Activated CD4-positive, alpha-beta T cell treated with anti-CD3 and anti-CD28 coated beads, Interleukin-2, amount 50 U/mL, for 24 hours (primary cell): ENCODE results near the gene SLC25A39.

Experiments used
- DNase-seq, 2 donors: peaks; one replicate each; pipeline ENCODE4 v3.0.0-alpha.2; 2020; ENCODE audit warnings: low read depth in 1 of 2, low spot score in 1 of 2

Gene SLC25A39

GRCh38 chr17:44280392-44280937, 44.2 kb downstream of the SLC25A39 start:
- no peak for DNase-seq

DNA sequence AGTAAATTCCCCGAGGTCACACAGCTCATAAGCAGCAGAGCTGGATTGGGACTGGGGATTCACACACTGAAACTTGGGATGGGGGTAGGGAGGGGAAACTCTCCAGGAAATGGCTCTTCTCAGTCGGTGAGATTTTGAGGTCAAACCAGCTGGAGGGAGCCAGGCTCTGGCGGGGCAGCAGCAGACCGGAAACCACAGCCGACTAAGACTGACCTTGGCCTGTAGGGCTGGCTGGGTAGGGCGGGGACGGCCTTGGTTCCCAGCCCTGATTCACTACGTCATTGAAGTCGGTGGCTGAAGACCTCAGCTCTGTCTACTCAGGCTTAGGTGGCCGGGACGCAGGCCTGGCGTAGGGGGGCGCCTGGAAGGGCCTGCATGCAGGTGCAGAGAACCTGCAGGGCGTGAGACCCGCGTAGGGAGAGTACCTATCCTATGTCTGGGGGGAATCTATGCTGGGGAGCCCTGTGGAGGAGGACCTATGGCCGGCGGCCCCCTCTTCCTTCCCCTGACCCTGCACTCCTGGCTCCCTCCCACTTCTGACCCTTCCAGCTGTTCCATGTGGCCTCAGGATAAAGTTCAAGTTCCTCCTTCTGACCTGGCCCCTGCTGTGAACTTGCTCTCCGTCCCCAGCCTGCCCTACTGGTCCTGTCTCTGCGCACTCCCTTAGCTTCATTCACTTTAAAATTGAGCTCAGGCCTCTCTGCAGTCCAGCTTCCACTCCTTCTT, 44.8 kb downstream of the SLC25A39 start:
- no peak for DNase-seq

DNA sequence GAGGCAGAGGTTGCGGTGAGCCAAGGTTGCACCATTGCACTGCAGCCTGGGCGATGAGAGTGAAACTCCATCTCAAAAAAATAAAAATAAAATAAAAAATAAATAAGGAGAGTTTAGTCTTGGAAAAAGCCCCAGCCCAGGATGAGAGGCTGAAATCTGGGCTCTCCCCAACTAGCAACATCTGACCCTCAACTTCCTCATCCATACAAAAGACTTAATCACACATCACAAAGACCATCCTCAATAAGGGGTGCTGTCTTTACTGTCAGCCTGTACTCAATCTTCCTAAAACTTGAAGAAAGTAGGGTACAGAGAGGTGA, 45.3 kb downstream of the SLC25A39 start:
- no peak for DNase-seq

DNA sequence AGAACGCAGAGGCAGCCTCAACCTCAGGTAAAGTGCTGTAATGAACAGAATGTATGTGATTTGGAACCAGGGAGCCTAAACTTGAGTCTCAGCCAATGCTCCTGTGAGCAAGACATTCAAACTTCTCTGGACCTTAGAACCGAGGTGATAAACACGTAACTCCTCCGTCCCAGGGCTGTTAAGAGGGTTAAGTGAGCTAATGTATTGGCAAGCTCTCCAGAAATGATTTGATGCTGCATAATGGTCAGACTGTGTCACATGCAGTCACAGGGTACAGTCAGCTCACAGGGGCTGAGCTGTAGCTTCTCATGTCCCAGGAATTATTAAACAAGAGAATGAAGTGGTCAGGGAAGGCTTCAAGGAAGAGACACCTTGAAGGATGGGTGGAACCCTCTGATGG, 46.6 kb downstream of the SLC25A39 start:
- no peak for DNase-seq

- DNase-seq: no peak
Measured at GRCh38 chr17:44273607-44274006, 51.0 kb downstream of the SLC25A39 start.

DNA sequence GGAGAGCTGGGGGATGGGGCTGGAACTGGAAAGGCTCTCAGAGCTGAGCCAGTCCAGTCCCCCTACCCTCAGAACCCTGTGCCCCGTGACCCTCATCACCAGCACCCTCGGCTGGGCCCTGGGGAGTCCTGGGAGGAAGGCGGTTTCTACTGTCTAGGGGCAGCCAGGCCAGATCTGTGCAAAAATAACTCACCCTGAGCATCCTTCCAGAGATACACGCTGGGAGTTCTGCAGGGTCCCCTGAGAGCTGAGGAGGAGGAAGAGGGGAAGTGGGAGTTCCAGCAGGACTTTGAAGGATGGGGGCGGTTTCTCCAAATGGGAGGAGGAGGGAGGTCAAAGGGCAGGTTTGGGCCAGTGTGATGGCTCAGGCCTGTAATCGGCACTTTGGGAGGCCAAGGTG, 51.7 kb downstream of the SLC25A39 start:
- DNase-seq: no peak

DNA sequence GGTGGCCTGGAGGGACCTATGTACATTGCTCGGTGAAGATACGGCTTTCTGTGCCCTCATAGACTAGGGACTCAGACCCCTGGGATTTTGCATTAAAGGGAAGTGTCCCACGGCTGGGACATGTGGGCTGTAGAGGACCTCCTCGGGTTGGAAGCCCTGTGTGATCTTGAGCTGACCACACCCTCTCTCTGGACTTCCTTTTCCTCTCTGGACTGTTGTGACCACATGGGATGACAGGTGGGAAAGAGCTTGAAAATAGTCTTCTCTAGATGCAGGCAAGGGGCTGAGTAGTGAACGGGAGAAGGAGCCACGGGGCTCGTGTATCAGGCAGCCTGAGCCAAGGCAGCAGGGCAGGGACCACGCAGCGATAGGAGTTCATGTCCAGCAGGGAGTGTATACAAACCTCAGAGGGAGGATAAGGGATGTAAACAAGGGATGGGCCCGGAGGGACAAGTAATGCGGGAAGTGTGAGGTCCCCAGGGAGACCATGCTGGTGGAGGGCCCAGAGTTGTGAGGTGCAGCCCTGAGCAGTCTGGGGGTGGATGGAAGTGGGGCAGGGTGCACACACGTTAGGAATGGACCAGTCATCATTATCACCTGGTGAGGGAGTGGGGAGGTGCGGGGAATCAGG, 52.2 kb downstream of the SLC25A39 start:
- DNase-seq: no peak
